ENCODE results near the gene CRYBG2.

GRCh38 chr1:26293911-26294463, 59.9 kb downstream of the CRYBG2 start:
- TF ChIP-seq MXD4 (CRISPR knock-in tag; IDR thresholded peaks at IDR 0.05) (no peak), SIN3A (IDR thresholded peaks at IDR 0.05; ENCODE audit: borderline replicate concordance, low read depth, low read length) (no peak)
